ENCODE measurements around the gene ANO6.

DNA sequence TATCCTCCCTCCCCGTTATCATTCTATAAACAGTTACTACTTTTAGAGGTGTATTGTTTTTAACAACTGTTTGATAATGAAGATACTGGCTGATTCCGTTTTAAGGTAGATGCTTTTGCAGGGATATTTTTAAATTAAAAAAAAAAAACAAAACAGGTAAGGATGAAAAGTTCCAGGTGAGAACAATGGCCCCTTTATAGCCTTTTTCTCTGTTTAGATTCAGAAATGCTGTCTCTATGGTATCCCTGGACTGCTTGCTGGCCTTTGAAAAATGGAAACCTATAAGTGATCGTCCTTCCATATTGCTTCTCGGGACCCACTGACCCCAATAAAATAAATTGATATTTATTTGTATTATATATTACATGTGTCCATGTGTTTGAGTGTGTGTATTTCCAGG, 23.2 kb upstream of the ANO6 start:
- TF ChIP-seq, protein P1, sequence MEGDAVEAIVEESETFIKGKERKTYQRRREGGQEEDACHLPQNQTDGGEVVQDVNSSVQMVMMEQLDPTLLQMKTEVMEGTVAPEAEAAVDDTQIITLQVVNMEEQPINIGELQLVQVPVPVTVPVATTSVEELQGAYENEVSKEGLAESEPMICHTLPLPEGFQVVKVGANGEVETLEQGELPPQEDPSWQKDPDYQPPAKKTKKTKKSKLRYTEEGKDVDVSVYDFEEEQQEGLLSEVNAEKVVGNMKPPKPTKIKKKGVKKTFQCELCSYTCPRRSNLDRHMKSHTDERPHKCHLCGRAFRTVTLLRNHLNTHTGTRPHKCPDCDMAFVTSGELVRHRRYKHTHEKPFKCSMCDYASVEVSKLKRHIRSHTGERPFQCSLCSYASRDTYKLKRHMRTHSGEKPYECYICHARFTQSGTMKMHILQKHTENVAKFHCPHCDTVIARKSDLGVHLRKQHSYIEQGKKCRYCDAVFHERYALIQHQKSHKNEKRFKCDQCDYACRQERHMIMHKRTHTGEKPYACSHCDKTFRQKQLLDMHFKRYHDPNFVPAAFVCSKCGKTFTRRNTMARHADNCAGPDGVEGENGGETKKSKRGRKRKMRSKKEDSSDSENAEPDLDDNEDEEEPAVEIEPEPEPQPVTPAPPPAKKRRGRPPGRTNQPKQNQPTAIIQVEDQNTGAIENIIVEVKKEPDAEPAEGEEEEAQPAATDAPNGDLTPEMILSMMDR (IDR thresholded peaks at IDR 0.05) = no peak
- TF ChIP-seq ZFX (IDR thresholded peaks at IDR 0.05; ENCODE audit: borderline replicate concordance) = no peak
